A549 treated with DMSO at 1 μM for 4 hours (cell line): ENCODE results near the gene LEF1. TPM values are rescaled to one million over a fixed set of nuclear protein-coding genes. Genes with fewer than 3 reads are reported as not detected.

ENCODE experiments used
- total RNA-seq: library from RNA; stranded (reverse); fragments of 200-300 nt; extraction: Qiagen RNA extraction; gene quantifications from 5 replicates; pipeline ENCODE4 v1.2.3, GENCODE V29; 2022; ENCODE audit warnings: low read depth

LEF1 gene
- total RNA-seq = not detected in 5 replicates

DNA sequence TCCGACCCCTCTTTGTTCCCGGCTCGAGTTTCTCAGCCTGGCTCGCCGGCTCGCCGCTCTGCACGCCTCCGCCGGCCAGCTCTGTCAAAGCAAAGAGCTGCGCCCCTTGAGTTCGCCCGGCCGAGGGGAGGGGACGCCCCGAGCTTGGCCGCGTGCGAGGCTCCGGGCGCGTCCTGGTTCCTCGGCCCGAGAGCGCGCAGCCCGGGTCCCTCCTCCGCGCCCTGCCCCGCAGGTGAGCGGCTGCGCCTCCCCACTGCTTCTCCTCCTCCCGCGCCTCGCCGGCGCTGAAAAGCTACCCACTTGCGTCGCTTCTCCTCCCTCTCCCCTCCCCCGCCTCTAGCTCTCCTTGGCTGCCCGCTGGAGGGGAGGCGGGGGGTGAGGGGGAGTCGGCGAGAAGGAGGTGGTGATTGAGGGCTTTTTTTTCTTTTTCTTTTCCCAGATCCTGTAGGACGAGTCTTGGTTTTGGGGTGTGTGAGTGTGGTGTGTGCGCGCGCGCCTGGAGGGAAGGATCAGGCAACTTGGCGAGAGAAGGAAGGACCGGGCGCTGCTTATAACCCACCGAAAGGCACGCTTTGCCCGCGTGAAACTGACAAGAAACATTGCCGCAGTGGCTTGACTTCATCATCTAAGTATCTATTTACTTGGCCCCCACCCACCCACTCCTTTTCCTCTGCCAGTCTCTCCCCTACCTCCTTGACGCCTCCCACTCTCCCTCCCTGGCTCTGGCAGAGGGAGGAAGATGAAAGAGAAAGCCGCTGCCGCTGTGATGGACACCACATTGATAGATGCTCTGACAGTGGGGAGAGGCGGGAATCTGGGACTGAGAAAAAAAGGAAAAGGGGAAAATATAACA lies at the start of gene LEF1:
TSS of gene LEF1 (minus strand) at position 262 of the 853 bp plus-strand sequence. CDS start 1,165 bp downstream, outside the sequence.

Other genes starting within 250 kb of the LEF1 start
- gene CYP2U1, start 237.4 kb downstream of the LEF1 start, total RNA-seq = 1.4 to 2.0 TPM (median 1.7 TPM) in 5 replicates
- 21.4 to 26.7 TPM (median 25.7 TPM) in 5 replicates for gene HADH, start 179.0 kb downstream of the LEF1 start, total RNA-seq